ENCODE results near the gene SPINK9. TPM values are rescaled to one million over a fixed set of nuclear protein-coding genes. Genes with fewer than 3 reads are reported as not detected.

The SPINK9 gene
- total RNA-seq, 1 experiment from 2014 or later = not detected

DNA sequence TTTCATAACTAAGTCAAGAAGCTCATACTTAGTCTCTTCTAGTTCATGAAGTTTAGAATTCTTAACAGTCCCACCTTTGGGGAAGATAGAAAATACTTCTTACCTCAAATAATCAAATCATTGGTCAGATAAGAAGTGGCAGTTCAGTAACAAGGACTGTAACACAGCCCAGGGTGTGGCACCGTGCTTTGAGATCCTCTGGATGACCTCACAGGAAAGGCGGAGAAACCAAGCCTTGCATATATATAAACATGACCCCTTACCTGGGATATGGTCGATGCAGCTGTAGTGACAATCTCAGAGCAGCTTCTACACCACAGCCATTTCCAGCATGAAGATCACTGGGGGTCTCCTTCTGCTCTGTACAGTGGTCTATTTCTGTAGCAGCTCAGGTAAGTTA lies 23.2 kb upstream of the SPINK9 start, which contains the start of gene SPINK7:
TSS of gene SPINK7 (plus strand) at position 271 of the 400 bp plus-strand sequence. CDS start at position 332, 61 bp downstream.
- ATAC-seq (no peak), DNase-seq (ENCODE audit: low spot score) (no peak)
- Mint-ChIP-seq H3K4me3 (no peak within 1 kb of the TSS), H3K4me1 (0 out of 2 replicates have a peak, but pooled peaks cover 3% of the 10 kb centered on the region), H3K27me3 (ENCODE audit: low read depth) (peaks cover 11% of the 10 kb centered on the region), H3K9me3 (peaks cover 19% of the 10 kb centered on the region), H3K36me3 (no peaks in the 10 kb centered on the region), H3K27ac (no peak within 1 kb of the TSS)
- ChIA-PET POLR2A (no interaction called here), CTCF (interaction anchor here (1.0 kb wide), 1 partner anchor 14 kb away, joined by 3 read pairs; no protein-coding TSS in a partner anchor)
- TF ChIP-seq ZNF121 (CRISPR knock-in tag; IDR thresholded peaks at IDR 0.05) = no peak
- no peak for TF ChIP-seq ESRRA (CRISPR knock-in tag; IDR thresholded peaks at IDR 0.05; ENCODE audit: borderline replicate concordance)
- no peak for TF ChIP-seq SMAD4 (CRISPR knock-in tag; IDR thresholded peaks at IDR 0.05)
- TF ChIP-seq MYBL2 (CRISPR knock-in tag; IDR thresholded peaks at IDR 0.05) = no peak
- TF ChIP-seq, protein P1, sequence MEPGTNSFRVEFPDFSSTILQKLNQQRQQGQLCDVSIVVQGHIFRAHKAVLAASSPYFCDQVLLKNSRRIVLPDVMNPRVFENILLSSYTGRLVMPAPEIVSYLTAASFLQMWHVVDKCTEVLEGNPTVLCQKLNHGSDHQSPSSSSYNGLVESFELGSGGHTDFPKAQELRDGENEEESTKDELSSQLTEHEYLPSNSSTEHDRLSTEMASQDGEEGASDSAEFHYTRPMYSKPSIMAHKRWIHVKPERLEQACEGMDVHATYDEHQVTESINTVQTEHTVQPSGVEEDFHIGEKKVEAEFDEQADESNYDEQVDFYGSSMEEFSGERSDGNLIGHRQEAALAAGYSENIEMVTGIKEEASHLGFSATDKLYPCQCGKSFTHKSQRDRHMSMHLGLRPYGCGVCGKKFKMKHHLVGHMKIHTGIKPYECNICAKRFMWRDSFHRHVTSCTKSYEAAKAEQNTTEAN (CRISPR knock-in tag; IDR thresholded peaks at IDR 0.05) = no peak
- TF ChIP-seq SOX15 (CRISPR knock-in tag; IDR thresholded peaks at IDR 0.05) = no peak
- TF ChIP-seq FOXP1 (CRISPR knock-in tag; IDR thresholded peaks at IDR 0.05; ENCODE audit: borderline replicate concordance) = no peak
- TF ChIP-seq, protein P2, sequence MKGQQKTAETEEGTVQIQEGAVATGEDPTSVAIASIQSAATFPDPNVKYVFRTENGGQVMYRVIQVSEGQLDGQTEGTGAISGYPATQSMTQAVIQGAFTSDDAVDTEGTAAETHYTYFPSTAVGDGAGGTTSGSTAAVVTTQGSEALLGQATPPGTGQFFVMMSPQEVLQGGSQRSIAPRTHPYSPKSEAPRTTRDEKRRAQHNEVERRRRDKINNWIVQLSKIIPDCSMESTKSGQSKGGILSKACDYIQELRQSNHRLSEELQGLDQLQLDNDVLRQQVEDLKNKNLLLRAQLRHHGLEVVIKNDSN (CRISPR knock-in tag; IDR thresholded peaks at IDR 0.05) = no peak
- no peak for TF ChIP-seq NFATC4 (CRISPR knock-in tag; IDR thresholded peaks at IDR 0.05)
- TF ChIP-seq, protein P3, sequence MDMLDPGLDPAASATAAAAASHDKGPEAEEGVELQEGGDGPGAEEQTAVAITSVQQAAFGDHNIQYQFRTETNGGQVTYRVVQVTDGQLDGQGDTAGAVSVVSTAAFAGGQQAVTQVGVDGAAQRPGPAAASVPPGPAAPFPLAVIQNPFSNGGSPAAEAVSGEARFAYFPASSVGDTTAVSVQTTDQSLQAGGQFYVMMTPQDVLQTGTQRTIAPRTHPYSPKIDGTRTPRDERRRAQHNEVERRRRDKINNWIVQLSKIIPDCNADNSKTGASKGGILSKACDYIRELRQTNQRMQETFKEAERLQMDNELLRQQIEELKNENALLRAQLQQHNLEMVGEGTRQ (CRISPR knock-in tag; IDR thresholded peaks at IDR 0.05) = no peak
- TF ChIP-seq JAZF1 (CRISPR knock-in tag; IDR thresholded peaks at IDR 0.05) = no peak
- TF ChIP-seq, protein P4, sequence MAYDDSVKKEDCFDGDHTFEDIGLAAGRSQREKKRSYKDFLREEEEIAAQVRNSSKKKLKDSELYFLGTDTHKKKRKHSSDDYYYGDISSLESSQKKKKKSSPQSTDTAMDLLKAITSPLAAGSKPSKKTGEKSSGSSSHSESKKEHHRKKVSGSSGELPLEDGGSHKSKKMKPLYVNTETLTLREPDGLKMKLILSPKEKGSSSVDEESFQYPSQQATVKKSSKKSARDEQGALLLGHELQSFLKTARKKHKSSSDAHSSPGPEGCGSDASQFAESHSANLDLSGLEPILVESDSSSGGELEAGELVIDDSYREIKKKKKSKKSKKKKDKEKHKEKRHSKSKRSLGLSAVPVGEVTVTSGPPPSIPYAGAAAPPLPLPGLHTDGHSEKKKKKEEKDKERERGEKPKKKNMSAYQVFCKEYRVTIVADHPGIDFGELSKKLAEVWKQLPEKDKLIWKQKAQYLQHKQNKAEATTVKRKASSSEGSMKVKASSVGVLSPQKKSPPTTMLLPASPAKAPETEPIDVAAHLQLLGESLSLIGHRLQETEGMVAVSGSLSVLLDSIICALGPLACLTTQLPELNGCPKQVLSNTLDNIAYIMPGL (CRISPR knock-in tag; IDR thresholded peaks at IDR 0.05) = no peak
- no peak for TF ChIP-seq NFYB (CRISPR knock-in tag; conservative IDR thresholded peaks at IDR 0.05; ENCODE audit: low read depth)
- no peak for TF ChIP-seq PRRX2 (CRISPR knock-in tag; IDR thresholded peaks at IDR 0.05)
- TF ChIP-seq, protein P5, sequence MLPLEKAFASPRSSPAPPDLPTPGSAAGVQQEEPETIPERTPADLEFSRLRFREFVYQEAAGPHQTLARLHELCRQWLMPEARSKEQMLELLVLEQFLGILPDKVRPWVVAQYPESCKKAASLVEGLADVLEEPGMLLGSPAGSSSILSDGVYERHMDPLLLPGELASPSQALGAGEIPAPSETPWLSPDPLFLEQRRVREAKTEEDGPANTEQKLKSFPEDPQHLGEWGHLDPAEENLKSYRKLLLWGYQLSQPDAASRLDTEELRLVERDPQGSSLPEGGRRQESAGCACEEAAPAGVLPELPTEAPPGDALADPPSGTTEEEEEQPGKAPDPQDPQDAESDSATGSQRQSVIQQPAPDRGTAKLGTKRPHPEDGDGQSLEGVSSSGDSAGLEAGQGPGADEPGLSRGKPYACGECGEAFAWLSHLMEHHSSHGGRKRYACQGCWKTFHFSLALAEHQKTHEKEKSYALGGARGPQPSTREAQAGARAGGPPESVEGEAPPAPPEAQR (CRISPR knock-in tag; IDR thresholded peaks at IDR 0.05) = no peak
- TF ChIP-seq, protein P6, sequence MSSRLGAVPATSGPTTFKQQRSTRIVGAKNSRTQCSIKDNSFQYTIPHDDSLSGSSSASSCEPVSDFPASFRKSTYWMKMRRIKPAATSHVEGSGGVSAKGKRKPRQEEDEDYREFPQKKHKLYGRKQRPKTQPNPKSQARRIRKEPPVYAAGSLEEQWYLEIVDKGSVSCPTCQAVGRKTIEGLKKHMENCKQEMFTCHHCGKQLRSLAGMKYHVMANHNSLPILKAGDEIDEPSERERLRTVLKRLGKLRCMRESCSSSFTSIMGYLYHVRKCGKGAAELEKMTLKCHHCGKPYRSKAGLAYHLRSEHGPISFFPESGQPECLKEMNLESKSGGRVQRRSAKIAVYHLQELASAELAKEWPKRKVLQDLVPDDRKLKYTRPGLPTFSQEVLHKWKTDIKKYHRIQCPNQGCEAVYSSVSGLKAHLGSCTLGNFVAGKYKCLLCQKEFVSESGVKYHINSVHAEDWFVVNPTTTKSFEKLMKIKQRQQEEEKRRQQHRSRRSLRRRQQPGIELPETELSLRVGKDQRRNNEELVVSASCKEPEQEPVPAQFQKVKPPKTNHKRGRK (CRISPR knock-in tag; IDR thresholded peaks at IDR 0.05; ENCODE audit: borderline replicate concordance) = no peak
- TF ChIP-seq CBFB (CRISPR knock-in tag; IDR thresholded peaks at IDR 0.05; ENCODE audit: low read depth) = no peak
- TF ChIP-seq NR3C1 (CRISPR knock-in tag; conservative IDR thresholded peaks at IDR 0.05; ENCODE audit: low read depth) = no peak
- TF ChIP-seq, protein P7, sequence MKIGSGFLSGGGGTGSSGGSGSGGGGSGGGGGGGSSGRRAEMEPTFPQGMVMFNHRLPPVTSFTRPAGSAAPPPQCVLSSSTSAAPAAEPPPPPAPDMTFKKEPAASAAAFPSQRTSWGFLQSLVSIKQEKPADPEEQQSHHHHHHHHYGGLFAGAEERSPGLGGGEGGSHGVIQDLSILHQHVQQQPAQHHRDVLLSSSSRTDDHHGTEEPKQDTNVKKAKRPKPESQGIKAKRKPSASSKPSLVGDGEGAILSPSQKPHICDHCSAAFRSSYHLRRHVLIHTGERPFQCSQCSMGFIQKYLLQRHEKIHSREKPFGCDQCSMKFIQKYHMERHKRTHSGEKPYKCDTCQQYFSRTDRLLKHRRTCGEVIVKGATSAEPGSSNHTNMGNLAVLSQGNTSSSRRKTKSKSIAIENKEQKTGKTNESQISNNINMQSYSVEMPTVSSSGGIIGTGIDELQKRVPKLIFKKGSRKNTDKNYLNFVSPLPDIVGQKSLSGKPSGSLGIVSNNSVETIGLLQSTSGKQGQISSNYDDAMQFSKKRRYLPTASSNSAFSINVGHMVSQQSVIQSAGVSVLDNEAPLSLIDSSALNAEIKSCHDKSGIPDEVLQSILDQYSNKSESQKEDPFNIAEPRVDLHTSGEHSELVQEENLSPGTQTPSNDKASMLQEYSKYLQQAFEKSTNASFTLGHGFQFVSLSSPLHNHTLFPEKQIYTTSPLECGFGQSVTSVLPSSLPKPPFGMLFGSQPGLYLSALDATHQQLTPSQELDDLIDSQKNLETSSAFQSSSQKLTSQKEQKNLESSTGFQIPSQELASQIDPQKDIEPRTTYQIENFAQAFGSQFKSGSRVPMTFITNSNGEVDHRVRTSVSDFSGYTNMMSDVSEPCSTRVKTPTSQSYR (CRISPR knock-in tag; IDR thresholded peaks at IDR 0.05) = no peak
